T-helper 2 cell treated with Interferon-gamma antibody and Interleukin-4, amounts not matched to agents 100 ng/mL and 5 ng/mL, for 36 hours (primary cell): ENCODE measurements around the gene MLLT10. TPM values are rescaled to one million over a fixed set of nuclear protein-coding genes. Genes with fewer than 3 reads are reported as not detected.
"Not testable (repeated sequence)": the region's sequence is repeated elsewhere in the genome, so short reads cannot be mapped to it uniquely, and the experiment has no call there.

ENCODE experiments used
- intact Hi-C: fragments of 100-400 bp; cut with micrococcal nuclease; formaldehyde crosslinking; loops from one replicate; pipeline ENCODE4 v1.15.1; 2023
- total RNA-seq: library from RNA; stranded (reverse); gene quantifications from 2 replicates; pipeline ENCODE4 v1.2.3, GENCODE V29; 2022

MLLT10 gene
- total RNA-seq, 1 donor from 2014 or later, result 45.1 TPM

DNA sequence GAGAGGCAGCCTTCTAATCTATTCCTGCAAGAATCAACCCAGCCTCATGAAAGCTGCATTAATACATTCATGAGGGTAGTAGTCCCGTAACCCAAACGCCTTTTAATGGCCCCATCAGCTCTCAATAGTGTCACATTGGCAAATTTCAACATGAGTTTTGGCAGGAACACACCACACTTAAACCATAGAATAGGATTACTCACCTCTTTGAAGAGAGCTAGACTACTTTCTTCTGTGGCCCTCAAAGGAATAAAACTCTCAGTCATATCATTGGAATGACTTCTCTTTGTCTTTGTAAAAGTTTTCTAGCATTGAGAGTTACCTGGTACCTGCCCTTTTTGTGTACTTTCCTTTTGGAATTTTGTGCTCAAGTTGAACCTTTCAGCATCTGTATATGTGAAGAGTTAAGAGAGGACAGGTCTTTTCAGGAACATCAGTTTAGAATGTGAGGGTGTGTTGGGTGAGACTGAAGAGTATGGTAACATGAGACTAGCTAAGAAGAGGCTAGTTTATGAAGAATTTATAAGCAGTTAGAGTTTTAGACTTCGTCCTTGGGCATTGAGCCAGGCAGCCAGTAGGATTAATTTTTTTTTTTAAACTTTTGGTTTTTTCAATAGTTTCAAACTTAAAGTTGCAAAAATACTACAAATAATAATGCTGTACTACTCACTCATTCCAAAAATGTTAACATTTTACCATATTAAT, 92.6 kb downstream of the MLLT10 start:
- intact Hi-C loops, result no loop called here

- intact Hi-C loops, result no loop called here
These were observed 93.3 kb downstream of the MLLT10 start for GRCh38 chr10:21627331-21627730.

DNA sequence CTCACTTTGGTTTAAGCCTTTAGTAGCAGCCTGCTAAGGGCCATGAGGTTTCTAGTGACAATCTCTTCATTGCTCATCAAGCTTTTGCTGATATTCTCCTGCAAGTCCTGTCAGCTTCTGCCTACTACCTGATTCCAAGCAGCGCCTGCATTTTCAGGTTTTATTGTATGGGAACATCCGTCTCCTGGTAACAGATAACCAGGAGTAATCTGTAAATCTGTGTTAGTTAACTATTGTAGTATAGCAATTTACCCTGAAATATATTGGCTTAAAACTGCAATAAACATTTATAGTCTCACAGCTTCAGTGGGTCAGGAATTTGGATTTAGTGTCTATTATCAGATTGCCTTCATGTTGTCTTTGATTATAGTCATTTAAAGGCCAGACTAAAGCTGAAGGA, 94.0 kb downstream of the MLLT10 start:
- intact Hi-C loops, result no loop called here

DNA sequence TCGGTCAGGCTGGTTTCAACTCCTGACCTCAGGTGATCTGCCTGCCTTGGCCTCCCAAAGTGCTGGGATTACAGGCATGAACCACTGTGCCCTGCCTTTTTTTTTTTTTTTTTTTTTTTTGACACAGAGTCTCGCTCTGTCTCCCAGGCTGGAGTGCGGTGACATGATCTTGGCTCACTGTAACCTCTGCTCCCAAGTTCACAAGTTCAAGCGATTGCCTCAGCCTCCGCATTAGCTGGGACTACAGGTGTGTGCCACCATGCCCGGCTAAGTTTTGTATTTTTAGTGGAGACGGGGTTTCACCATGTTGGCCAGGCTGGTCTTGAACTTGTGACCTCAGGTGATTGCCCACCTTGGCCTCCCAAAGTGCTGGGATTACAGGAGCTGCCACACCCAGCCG, 94.6 kb downstream of the MLLT10 start:
- intact Hi-C loops, result not testable (repeated sequence)

GRCh38 chr10:21634599-21635365, 100.8 kb downstream of the MLLT10 start:
- intact Hi-C loops, result no loop called here

- intact Hi-C loops, result no loop called here
These were observed 103.8 kb downstream of the MLLT10 start for GRCh38 chr10:21637795-21638194.

- intact Hi-C loops, result no loop called here
These were observed 104.6 kb downstream of the MLLT10 start for GRCh38 chr10:21638681-21639080.

- intact Hi-C loops, result no loop called here
These were observed 114.0 kb downstream of the MLLT10 start for GRCh38 chr10:21648040-21648439.

GRCh38 chr10:21649454-21649872, 115.4 kb downstream of the MLLT10 start:
- intact Hi-C loops, result no loop called here

- intact Hi-C loops, result no loop called here
These were observed 116.3 kb downstream of the MLLT10 start for GRCh38 chr10:21650353-21650752.

DNA sequence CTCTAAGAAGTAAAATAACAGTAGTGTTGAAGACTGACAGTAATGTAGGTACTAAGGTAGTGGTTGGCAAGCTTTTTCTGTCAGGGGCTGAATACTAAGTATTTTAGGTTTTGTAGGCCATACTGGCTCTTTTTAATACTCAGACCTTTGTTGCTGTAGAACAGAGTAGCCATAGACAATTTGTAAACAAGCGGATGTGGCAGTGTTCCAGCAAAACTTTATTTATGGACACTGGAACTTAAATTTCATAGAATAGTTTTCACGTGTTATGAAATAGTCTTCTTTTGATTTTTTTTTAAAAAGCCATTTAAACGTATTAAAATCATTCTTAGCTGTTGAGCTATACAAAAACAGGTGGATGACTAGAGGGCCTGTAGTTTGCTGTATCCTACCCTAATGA, 121.2 kb downstream of the MLLT10 start:
- intact Hi-C loops, result no loop called here

- intact Hi-C loops, result no loop called here
These were observed 121.7 kb downstream of the MLLT10 start for GRCh38 chr10:21655687-21656086.

DNA sequence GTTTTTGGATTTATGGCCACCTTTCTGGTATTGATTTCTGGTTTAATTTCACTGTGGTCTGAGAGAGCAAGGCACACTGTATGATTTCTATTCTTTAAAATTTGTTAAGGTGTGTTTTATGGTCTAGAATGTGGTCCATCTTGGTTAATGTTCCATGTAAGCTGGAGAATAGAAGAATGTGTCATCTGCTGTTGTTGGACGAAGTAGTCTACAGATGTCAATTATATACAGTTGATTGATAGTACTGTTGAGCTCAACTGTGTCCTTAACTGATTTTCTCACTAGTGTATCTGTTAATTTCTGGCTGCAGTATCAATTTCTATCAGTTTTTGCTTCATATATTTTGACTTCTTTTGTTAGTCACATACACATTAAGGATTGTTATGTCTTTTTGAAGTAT, 127.1 kb downstream of the MLLT10 start:
- intact Hi-C loops, result no loop called here

DNA sequence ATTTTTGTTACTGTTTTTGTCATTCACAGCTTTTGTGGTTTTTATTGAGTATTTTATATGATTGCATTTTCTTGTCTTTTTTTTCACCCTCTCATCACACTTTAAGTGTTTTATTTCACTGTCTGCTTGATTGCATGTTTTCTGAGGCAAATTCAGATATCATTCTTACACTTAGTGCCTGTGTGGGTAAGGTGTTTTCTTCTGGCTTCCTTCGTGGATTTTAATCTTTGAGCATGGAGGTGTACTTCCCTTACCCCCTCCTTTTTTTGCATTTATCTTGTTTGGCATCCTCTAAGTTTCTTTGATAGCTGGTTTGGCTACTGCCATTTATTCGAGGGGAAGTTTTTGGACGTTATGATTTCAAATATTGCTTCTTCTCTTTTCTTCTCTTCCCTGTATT, 127.9 kb downstream of the MLLT10 start:
- intact Hi-C loops, result no loop called here

- intact Hi-C loops, result no loop called here
These were observed 128.6 kb downstream of the MLLT10 start for GRCh38 chr10:21662635-21663034.

DNA sequence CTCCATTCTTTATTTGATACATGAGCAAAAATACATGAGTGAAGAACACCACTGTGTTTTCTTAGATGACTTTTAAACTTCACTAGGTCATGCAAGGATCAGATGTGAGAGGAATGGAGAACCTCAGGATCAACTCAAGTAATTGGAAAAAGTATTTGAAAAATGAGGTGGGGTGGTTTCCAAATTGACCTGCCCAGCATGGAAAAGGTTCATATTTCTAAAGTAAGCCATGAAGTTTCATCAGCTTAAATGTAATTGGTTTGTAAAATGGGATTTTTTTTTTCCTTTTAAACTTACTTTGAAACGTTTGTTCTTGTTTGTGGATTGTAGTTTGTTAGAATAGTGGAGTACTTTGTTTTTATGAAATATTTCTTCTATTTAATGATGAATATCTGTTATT, 134.8 kb downstream of the MLLT10 start:
- intact Hi-C loops, result no loop called here

- intact Hi-C loops, result no loop called here
These were observed 136.4 kb downstream of the MLLT10 start for GRCh38 chr10:21670391-21670790.

GRCh38 chr10:21673668-21674067, 139.6 kb downstream of the MLLT10 start:
- intact Hi-C loops, result loop anchor here (2.0 kb wide), 1 partner anchor 29 kb away; no protein-coding TSS in a partner anchor

GRCh38 chr10:21675157-21675796, 141.2 kb downstream of the MLLT10 start:
- intact Hi-C loops, result loop anchor here (1.0 to 2.0 kb wide), 2 partner anchors 28 to 180 kb away; no protein-coding TSS in a partner anchor

GRCh38 chr10:21677551-21677950, 143.5 kb downstream of the MLLT10 start:
- intact Hi-C loops, result no loop called here

GRCh38 chr10:21681156-21681555, 147.1 kb downstream of the MLLT10 start:
- intact Hi-C loops, result no loop called here
